NCI-H2196 treated with DMSO at 0.1 percent for 48 hours (cell line): ENCODE results near the gene TM9SF1.
"Not testable (repeated sequence)": the region's sequence is repeated elsewhere in the genome, so short reads cannot be mapped to it uniquely, and the experiment has no call there.

Experiments used
- DNase-seq: peaks from one replicate; lab custom pipeline; 2025; ENCODE audit not compliant: unreplicated experiment; lab: John Stamatoyannopoulos, UW

Gene TM9SF1

DNA sequence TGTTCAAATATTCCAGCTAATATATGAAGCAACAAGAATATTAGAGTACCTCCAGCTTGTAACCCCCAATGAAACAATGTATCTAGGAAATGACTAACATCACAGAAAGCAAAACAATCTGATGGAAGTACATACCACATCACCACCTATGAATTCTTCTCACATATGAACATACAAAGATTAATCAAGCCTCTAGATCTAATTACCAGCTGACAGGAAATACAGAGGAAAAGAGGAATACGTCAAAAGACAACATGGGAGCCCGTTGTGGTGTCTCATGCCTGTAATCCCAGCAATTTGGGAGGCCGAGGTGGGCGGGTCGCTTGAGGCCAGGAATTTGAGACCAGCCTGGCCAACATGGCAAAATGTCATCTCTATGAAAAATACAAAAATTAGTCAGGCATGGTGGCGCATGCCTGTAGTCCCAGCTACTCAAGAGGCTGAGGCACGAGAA is 29.4 kb upstream of the TM9SF1 start:
- DNase-seq: no peak

DNA sequence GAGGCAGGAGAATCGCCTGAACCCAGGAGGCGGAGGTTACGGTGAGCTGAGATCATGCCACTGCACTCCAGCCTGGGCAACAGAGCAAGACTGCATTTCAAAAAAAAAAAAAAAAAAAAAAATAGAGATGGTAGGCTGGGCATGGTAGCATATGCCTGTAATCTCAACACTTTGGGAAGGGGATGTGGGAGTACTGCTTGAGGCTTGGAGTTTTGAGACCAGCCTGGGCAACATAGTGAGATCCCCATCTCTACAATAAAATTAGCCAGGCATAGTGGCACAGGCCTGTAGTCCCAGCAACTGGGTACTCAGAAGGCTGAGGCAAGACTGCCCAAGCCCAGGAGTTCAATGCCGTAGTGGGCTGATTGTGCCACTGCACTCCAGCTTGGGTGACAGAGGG is 27.7 kb upstream of the TM9SF1 start:
- not testable (repeated sequence) for DNase-seq

DNA sequence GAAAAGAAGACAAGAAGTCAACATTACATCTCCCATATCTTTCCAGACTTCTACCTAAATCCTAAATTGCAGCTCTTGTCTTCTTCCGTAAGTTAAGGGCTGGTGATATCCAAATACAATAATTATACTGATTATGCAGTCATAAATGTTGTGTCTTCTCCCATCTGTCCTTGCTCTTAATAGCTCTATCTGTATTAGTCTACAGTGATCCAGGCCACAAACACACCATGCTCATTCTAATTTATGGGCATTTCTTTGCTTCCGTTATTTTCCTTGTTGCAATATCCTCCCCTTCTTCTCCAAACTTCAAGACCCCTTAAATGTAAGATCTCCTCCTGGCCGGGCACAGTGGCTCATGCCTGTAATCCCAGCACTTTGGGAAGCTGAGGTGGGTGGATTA is 24.3 kb upstream of the TM9SF1 start:
- no peak for DNase-seq

DNA sequence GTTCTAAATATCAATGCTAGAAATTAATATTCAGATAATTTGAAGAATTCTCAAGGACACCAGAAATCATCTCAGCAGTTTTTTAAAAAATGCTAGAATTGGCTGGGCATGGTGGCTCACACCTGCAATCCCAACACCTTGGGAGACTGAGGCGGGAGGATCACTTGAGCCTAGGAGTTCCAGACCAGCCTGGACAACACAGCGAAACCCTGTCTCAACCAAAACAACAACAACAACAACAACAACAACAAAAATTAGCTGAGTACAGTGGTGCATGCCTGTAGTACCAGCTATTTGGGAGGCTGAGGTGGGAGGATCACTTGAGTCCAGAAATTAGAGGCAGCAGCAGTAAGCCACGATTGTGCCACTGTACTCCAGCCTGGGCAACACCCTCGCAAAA is 23.8 kb upstream of the TM9SF1 start:
- DNase-seq: no peak

DNA sequence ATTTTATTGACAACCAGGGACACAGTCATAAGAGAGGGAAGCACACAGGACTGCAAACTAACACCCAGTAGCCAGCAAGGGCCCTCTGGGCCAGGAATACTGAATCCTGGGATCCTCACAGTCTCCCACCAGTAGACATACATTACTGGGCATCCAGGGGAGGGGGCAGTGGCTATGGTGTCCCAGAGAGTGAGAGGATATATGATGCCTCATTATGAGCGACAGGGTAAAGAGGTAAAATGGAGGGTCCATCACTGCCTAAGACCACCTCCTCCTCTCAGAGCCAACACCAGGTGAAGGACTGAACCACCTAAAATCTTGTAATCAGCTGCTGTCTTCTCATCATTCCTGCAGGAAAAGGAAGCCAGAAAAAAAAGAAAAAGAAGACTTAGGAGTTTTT is 21.6 kb upstream of the TM9SF1 start:
- not testable (repeated sequence) for DNase-seq

DNA sequence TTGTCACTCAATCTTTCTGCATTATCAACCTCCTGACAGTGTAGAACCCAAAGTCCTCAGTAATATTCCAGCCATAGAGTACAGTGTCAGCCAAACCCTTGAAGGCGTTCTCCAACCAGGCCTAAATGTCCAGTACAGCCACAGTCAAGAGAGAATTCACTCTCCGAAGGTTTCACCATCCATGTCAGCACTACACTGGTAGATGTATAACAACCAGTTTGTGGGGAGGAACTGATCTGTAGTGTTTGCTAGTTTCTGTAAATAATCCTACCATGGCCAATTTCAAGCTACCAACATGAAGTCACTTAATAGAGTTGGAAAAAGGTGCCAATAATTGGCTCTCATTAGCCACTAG is 21.1 kb upstream of the TM9SF1 start:
- DNase-seq: no peak

DNA sequence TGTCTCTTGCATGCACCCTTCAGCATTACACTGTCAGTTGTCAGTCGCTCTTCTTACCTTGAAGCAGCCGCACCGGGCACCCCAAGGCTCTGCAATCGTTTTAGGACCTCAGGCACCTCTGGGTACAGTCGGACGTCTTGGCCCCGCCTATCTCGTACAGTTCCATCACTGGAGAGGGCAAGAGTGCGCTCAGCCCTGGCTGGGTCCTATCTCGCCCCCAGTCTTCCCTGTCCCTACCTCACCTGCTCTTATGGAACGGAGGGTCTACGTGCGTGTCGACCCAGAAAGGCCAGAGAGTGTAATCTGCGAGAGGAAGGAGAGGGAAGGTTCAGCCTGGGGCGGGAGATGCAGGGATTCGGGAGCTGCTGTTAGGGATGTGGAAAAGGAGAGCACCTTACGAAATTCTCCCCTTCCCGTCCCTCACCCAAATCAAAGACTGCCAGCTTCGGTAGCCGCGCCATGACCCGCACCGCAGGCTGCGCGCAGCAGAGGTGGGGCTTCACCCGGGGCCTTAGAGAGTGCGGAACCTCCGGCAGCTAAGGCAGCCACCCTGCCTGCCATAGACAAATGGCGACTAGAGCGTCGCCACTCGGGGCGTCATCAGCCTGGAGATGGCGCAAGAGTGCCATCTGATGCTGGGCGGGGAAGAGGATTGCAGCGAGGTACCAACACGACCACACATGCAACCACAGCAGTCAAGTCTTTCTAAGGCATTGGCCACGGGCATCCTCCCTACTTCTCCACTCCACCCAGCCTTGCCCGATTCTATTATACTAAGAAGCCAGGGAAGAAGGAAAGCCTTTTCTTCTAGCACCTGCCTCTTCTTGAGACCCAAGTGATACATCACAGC is 20.5 kb upstream of the TM9SF1 start, which contains the start of gene MDP1:
Gene MDP1 (minus strand): TSS at position 572 of the 850 bp plus-strand sequence. CDS start 111 bp downstream, at position 461.
- DNase-seq: peak; percentile 60

DNA sequence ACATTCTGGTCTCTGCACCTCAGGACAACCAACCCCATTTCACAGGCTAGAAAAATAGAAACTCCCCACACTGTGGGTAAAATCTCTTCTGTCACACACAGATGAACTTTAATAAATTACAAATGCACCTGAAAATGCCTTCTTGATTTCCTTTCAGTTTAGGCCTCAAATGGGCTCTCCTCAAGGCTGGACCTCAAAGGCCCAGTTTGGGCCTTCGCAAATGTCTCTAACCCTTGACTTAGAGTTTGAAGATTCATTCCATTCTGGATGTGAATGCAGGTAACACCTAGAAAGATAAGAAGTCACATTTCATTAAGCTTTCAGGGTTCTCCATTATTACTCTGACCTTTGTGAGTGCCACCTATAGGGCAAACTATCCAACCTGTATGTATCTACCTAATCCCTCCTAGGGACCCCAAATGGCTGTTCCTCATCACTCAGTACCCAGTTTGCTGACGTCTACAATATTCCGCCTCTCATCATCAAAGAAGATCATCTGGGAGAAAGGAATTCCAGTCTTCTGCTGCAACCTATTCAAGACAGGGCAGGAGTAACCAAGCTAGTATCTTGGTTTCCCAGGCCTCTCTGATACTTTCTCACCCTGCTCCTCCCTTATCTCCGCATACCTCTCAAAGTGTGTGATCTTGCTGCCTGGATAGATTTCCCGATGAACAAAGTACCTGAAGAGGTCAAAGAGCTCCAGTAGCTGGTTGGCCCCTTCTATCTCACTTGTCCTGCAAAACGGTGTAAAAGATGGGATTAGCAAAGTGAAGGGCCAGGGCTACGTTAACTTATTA is 18.8 kb upstream of the TM9SF1 start:
- no peak for DNase-seq

DNA sequence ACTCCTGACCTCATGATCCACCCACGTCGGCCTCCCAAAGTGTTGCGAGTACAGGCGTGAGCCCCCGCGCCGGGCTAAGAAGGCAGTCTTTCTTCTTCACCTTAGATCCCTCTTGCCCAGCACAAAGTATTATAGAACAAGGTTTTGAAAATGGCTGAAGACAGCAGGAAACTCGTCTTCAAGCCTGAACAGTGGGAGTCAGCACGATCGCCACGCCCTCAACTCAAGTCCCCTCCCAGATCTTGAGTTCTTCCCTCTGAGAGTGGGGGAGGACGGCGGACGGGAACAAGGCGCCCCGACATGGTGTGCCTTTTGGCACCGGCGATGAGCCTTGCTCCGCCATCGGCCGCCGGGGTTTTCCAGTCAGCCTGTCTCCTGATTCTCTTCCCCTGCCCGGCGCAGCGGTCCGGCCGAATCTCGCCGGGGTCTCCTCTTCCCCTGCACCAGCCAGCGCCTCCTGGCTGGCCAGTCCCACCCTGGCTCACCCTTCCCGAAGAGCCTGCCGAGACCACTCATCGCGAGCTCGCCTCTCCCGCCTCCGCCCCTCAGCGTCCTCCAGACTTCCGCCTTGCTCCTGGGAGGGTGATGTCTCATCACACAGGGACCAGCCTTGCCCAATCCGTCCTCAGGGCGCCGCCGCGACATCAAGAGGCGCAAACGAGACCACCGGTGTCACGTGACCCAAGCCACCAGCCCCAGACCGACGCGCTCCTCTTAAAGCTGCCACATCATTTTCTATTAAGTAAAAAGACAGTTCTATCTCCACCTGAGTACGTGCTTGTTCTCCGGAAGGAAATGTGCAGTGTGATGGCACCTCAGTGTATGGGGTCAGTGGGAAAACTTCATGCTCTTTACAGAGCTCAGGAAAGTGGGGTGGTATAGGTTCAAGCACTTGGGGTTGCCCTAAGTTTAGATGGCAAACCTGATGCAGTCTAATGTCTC is 18.0 kb upstream of the TM9SF1 start, which contains the start of gene CHMP4A:
Gene CHMP4A (minus strand): TSS at position 565 of the 942 bp plus-strand sequence. CDS start 49 bp downstream, at position 516.
- peak; percentile 96 for DNase-seq

DNA sequence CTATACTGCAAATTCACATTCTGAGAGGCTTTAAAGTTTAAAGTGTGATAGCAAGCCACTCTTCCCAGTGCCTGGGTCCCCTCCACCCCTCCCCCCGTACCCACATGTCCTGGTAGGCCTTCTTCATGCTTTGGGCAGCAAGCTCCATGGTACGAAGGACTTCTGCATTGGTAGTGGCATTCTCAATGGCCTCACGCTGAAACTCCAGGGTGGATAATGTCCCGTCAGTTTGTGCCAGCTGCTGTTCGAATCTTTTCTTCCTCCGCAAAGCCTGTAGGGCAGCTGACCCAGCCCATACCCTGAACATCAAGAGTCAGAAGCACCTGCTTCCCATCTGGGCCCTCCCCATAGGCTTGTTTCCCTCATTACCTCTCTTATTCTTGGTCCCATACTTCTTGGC is 16.1 kb upstream of the TM9SF1 start:
- no peak for DNase-seq

DNA sequence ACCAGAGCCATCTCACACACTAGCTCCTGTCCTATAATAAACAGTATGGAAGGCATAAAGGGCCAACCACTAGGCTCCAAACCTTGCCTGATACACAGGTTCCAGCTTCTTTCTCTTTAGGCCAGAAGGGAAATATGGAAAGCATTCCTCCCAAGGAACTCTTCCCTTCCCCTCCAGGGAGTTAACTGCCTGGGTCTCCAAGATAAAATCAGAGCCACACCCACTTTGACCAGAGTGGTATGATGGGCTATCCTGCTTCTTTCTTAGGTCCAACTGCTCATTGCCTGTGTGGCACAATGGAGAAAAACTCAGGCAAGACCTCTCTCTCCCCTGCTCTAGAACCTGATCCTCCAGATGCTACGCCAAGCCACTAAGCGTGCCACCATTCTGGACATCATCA is 12.4 kb upstream of the TM9SF1 start:
- no peak for DNase-seq

DNA sequence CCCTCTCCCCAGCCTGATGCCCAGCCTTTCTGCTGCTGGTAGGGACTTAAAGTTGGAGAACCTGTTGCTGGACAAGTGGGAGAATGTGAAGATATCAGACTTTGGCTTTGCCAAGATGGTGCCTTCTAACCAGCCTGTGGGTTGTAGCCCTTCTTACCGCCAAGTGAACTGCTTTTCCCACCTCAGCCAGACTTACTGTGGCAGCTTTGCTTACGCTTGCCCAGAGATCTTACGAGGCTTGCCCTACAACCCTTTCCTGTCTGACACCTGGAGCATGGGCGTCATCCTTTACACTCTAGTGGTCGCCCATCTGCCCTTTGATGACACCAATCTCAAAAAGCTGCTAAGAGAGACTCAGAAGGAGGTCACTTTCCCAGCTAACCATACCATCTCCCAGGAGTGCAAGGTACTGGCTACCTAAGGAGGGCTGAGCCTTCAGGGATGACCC is 11.9 kb upstream of the TM9SF1 start:
- no peak for DNase-seq

DNA sequence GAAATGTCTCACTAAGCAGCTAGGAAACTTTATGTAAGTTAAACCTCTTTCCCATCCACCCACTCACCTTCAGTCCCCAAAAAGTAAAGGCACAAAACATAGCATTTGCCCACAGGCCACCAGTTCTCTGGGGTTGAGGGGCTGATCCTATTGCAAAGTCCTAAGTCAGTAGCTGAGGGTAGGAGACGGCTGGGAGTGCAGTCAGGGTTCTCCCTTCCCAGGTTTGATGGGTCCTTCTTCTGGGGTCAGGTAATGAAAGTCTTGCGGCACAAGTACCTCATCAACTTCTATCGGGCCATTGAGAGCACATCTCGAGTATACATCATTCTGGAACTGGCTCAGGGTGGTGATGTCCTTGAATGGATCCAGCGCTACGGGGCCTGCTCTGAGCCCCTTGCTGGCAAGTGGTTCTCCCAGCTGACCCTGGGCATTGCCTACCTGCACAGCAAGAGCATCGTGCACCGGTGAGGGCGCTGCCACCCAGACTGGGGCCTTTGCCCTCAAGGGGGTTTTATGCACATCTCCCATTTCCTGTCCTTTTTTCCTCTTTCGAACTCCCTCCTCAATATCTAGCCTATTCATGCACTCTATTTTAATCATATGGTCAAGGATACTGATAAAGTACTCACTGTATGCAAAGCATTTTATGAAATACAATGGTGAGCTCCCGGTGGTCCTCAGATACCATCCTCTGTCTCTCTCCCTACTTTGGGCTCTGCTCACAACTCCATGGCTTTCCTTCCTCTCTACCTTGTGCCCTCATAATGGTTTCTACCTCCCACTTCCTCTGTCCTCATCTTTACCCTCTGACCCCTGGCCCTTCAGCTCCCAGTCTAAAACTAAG is 11.2 kb upstream of the TM9SF1 start:
- no peak for DNase-seq

DNA sequence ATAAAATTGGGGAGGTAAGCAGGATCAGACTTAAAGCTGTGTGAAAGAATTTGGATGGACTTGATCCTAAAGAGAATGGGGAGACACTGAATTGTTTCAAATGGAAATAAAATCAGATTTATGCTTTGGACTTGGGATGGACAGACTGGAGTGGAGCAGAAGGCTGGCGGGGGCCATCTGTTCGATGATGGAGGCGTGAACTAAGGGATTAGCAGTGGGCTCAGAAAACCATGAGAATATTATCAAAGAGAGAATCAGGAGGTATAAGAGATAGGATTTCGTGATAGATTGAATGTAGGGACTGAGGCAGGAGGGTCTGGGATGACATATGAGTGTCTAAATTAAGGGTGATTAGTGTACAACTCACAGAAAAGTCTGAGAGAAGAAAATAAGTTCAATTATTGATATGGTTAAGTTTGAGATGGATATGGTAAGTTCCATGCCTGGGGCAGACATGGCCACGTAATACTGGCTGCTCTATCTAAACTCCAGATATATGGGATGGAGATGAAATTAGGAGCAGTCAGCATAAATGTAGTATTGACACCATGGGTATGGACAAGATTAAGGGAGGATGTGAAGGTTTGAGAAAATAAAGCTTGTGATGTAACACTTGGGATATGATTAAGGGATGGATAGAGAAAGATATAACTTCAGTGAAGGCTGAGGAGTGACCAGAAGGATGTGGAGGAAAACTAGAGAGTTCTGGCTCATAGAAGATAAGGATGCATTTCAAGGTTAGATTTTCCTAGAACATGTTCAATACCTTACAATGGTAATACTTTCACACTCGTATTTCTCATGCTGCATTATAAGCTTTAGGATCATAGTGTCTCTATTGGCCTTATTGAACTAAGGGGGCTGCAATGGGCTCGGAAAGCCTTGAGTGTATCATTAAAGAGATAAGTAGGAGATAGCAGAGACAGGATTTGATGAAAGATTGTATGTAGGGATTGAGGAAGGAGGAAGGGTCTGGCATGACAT is 9.2 kb upstream of the TM9SF1 start:
- DNase-seq: no peak

DNA sequence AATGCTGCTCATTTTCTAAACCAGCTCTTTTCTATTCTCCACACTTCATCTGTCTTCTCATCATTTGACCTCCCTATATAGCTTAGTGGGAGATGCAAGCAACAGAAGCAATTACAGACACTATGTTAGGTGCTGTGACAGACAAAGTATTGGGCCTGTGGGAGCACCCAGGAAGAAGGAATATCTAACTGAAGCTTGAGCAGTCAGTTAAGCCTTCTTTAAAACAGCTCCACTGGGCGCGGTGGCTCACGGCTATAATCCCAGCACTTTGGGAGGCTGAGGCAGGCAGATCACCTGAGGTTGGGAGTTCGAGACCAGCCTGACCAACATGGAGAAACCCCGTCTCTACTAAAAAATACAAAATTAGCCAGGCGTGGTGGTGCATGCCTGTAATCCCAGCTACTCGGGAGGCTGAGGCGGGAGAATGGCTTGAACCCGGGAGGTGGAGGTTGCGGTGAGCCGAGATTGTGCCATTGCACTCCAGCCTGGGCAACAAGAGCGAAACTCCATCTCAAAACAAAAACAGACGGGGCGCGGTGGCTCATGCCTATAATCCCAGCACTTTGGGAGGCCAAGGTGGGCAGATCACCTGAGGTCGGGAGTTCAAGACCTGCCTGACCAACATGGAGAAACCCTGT is 8.1 kb upstream of the TM9SF1 start:
- DNase-seq: not testable (repeated sequence)

DNA sequence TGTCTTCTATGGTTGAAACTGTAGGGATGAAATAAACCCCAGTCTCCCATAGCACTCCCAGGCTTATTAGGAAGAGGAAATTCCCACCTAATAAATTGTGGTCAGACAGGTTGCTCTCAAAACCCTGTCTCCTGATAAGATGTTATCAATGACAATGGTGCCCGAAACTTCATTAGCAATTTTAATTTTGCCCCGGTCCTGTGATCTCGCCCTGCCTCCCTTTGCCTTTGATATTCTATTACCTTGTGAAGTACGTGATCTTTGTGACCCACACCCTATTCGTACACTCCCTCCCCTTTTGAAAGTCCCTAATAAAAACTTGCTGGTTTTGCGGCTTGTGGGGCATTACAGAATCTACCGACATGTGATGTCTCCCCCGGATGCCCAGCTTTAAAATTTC is 7.3 kb upstream of the TM9SF1 start:
- DNase-seq: not testable (repeated sequence)

DNA sequence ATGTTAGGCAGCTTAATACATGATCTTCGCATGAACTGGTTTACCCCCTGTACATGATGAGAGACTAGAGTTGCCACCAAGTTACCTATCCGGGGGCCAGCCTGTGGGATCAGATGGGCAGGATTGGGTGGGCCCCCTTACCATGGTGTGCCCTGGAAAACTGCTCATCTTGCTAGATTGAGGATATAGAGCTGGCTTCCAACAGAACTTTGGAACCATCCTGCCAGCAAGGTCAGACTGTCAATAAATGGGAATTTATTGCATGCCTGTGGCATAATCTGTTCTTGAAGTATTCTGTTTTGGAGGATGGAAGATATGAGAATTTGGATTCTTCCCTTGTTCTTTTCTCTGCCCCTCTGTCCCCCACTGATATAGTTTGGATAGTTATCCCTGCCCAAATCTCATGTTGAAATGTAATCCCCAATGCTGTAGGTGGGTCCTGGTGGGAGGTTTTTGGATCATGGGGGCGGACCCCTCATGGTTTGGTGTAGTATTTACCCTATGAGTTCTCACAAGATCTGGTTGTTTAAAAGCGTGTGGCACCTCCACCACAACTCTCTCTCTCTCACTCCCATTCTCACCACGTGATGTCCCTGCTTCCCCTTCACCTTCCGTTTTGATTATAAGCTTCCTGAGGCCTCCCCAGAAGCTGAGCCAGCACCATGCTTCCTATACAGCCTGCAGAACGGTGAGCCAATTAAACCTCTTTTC is 3.7 kb upstream of the TM9SF1 start:
- DNase-seq: no peak

DNA sequence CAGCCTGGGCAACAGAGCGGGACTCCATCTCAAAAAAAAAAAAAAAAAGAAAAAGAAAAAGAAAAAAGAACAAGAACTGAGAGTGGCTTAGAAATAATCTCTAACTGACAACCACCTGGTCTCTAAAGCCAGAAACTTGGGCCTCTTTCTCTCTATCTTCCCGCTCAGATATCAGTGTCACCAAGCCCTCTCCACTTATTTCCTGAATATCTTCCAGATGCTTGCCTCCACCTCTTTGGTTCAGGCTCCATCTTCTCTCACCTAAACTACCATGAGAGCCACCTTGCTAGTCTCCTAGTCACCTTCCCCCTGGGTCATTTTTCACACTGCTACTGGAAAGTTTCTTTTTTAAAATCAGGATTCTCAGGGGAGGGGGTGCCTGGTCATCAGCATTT is 1.8 kb upstream of the TM9SF1 start:
- DNase-seq: no peak
